ENCODE data around the gene SYTL1.

- no peak for TF ChIP-seq CTCF (IDR thresholded peaks at IDR 0.05; ENCODE audit: poor library complexity, severe bottlenecking)
- no peak for TF ChIP-seq POLR2AphosphoS5 (IDR thresholded peaks at IDR 0.05)
- no peak for TF ChIP-seq EZH2 (IDR thresholded peaks at IDR 0.05; ENCODE audit: borderline replicate concordance, insufficient read depth, low read length, poor library complexity, severe bottlenecking)
Measured at GRCh38 chr1:27359822-27360158, 18.0 kb downstream of the SYTL1 start.

All from neural cell (in vitro differentiated cells).